Right hindlimb (tissue), 1 donor: ENCODE measurements around the gene PLA2G2C.
"Not testable (repeated sequence)": the region's sequence is repeated elsewhere in the genome, so short reads cannot be mapped to it uniquely, and the experiment has no call there.

ENCODE experiments used
- DNase-seq: peaks from one replicate; pipeline ENCODE4 v3.0.0-alpha.2; 2018

The PLA2G2C gene

GRCh38 chr1:20150969-20151368 lies 35.3 kb downstream of the PLA2G2C start:
- no peak for DNase-seq

- no peak for DNase-seq
Measured at GRCh38 chr1:20150326-20150705, 36.0 kb downstream of the PLA2G2C start.

- no peak for DNase-seq
Measured at GRCh38 chr1:20149601-20150325, 36.6 kb downstream of the PLA2G2C start.

- DNase-seq, result no peak
Measured at GRCh38 chr1:20148571-20149500, 37.5 kb downstream of the PLA2G2C start.

GRCh38 chr1:20147846-20148570 lies 38.3 kb downstream of the PLA2G2C start:
- no peak for DNase-seq

GRCh38 chr1:20143734-20144565 lies 42.4 kb downstream of the PLA2G2C start:
- DNase-seq, result no peak

- no peak for DNase-seq
Measured at GRCh38 chr1:20143318-20143717, 43.0 kb downstream of the PLA2G2C start.

- DNase-seq, result no peak
Measured at GRCh38 chr1:20142001-20142710, 44.2 kb downstream of the PLA2G2C start.

GRCh38 chr1:20141466-20141865 lies 44.9 kb downstream of the PLA2G2C start:
- DNase-seq, result no peak

GRCh38 chr1:20141001-20141400 lies 45.3 kb downstream of the PLA2G2C start:
- no peak for DNase-seq

GRCh38 chr1:20139776-20140612 lies 46.3 kb downstream of the PLA2G2C start:
- DNase-seq, result no peak

- DNase-seq, result no peak
Measured at GRCh38 chr1:20138961-20139550, 47.3 kb downstream of the PLA2G2C start, which contains the start of gene PLA2G2F. TSS of gene PLA2G2F (plus strand) at chr1:20139323. CDS start at chr1:20139428, 105 bp downstream.

- no peak for DNase-seq
Measured at GRCh38 chr1:20138346-20138745, 48.0 kb downstream of the PLA2G2C start.

- DNase-seq, result no peak
Measured at GRCh38 chr1:20137604-20138003, 48.7 kb downstream of the PLA2G2C start.

GRCh38 chr1:20137055-20137454 lies 49.3 kb downstream of the PLA2G2C start:
- DNase-seq, result no peak

- DNase-seq, result no peak
Measured at GRCh38 chr1:20136249-20136648, 50.1 kb downstream of the PLA2G2C start.

GRCh38 chr1:20134995-20135394 lies 51.3 kb downstream of the PLA2G2C start:
- DNase-seq, result no peak

- not testable (repeated sequence) for DNase-seq
Measured at GRCh38 chr1:20130518-20130917, 55.8 kb downstream of the PLA2G2C start.

GRCh38 chr1:20126806-20127440 lies 59.4 kb downstream of the PLA2G2C start:
- DNase-seq, result no peak
